Spleen (tissue), 11 donors: ENCODE measurements around the gene AASDHPPT. TPM values are rescaled to one million over a fixed set of nuclear protein-coding genes. Genes with fewer than 3 reads are reported as not detected.

Experiments used
- DNase-seq: peaks from one replicate; pipeline ENCODE4 v3.0.0-alpha.2; 2020
- H3K27ac ChIP-seq, 8 donors: fragments of 200-600 bp; sonication (generic) in 7 of 8; 1 replicate in 4 of 8; 2 replicates in 4 of 8; pipeline versions ENCODE4 v1.5.0 to v1.8.0; 2016 to 2021; ENCODE audit warnings: inconsistent platforms in 4 of 8, mild to moderate bottlenecking in 4 of 8, moderate library complexity in 1 of 8
- H3K27me3 ChIP-seq, 7 donors: fragments of 200-600 bp; sonication (generic) in 6 of 7; replicated peaks in 1 of 7; 1 replicate in 4 of 7; 2 replicates in 3 of 7; pipeline versions ENCODE4 v1.5.0 to v1.8.0; 2016 to 2021; ENCODE audit warnings: inconsistent platforms in 3 of 7, mild to moderate bottlenecking in 1 of 7
- H3K36me3 ChIP-seq, 6 donors: fragments of 200-600 bp; sonication (generic) in 5 of 6; 1 replicate in 4 of 6; 2 replicates in 2 of 6; pipeline versions ENCODE4 v1.5.0 to v1.8.0; 2016 to 2021; ENCODE audit warnings: inconsistent platforms in 2 of 6
- H3K4me1 ChIP-seq, 6 donors: fragments of 200-600 bp; sonication (generic) in 5 of 6; 1 replicate in 3 of 6; 2 replicates in 3 of 6; pipeline versions ENCODE4 v1.5.0 to v1.8.0; 2016 to 2021; ENCODE audit warnings: inconsistent platforms in 3 of 6
- H3K4me3 ChIP-seq, 8 donors: fragments of 200-600 bp; sonication (generic) in 7 of 8; 1 replicate in 4 of 8; 2 replicates in 4 of 8; pipeline versions ENCODE4 v1.5.0 to v1.8.0; 2016 to 2021; ENCODE audit warnings: inconsistent platforms in 4 of 8, mild to moderate bottlenecking in 4 of 8, moderate library complexity in 2 of 8
- H3K9me3 ChIP-seq, 8 donors: fragments of 200-600 bp; sonication (generic) in 7 of 8; 1 replicate in 4 of 8; 2 replicates in 4 of 8; pipeline versions ENCODE4 v1.5.0 to v1.8.0; 2016 to 2021; ENCODE audit warnings: inconsistent platforms in 4 of 8
- CTCF ChIP-seq, 11 experiments: fragments of 200-600 bp in 7 of 11; fragments of 450-650 bp in 4 of 11; sonication (generic) in 4 of 11; IDR thresholded peaks in 8 of 11; conservative IDR thresholded peaks in 3 of 11; 1 replicate in 7 of 11; 2 replicates in 4 of 11; pipeline versions ENCODE4 v1.4.0 to v1.8.0; 2016 to 2021; ENCODE audit warnings: antibody characterized with exemption in 11 of 11, inconsistent platforms in 4 of 11, mild to moderate bottlenecking in 1 of 11
- POLR2A ChIP-seq, 3 donors: fragments of 450-650 bp; IDR thresholded peaks; one replicate each; pipeline ENCODE4 v1.5.1; 2017; ENCODE audit warnings: antibody characterized with exemption in 3 of 3, mild to moderate bottlenecking in 1 of 3
- POLR2AphosphoS5 ChIP-seq, 3 donors: sonication (generic); formaldehyde crosslinking; IDR thresholded peaks; one replicate each; pipeline ENCODE4 v1.5.1; 2017; ENCODE audit warnings: antibody characterized with exemption in 3 of 3
- WGBS, 5 donors: extraction: QIAGEN DNeasy Blood & Tissue Kit in 3 of 5; methylation state at CpG; one replicate each; pipeline versions ENCODE4 v1.1.5 to v1.1.7; 2013 to 2018; 5-methylcytosine and 5-hydroxymethylcytosine counted together
- intact Hi-C: fragments of 100-400 bp; cut with DNase I; formaldehyde crosslinking; loops from one replicate; pipeline ENCODE4 v1.15.0; 2023; ENCODE audit warnings: low total_unique reads
- polyA plus RNA-seq, 3 donors: library from polyadenylated mRNA; stranded (reverse); fragments of 200-250 nt; gene quantifications; one replicate each; pipeline ENCODE4 v1.2.1, GENCODE V29; 2013
- total RNA-seq, 7 donors: library from RNA; depleted of rRNA in 3 of 7; stranded (reverse); fragments of >200 nt in 3 of 7; fragmentation: NEBNext Ultra II Directional in 4 of 7; extraction: Animal tissue kit (Norgen Biotek cat#: 25700) in 4 of 7; gene quantifications; one replicate each; pipeline versions ENCODE4 v1.1.0 to v1.2.1, GENCODE V29; 2016 to 2021
- donor health status: healthy with polysubstance abuse.
- donor health status: DM: no; HTN: no; CAD: no; lungs with moderate emphysema.
- donor health status: DM: no; HTN: no; CAD: no.
- donor health status: Bipolar disorder and iron deficiency.
- donor health status: healthy.
- donor health status: DM: no; HTN: no; CAD: no.
- donor health status: DM: yes; HTN: yes; CAD: no.

The AASDHPPT gene
- total and polyA plus RNA-seq, 10 donors = 12.3 to 53.5 (median 27.4) TPM

- Histone ChIP-seq H3K4me1 (no peaks in the 10 kb centered on the region), H3K4me3 (no peak overlapping the region), H3K36me3 (no peaks in the 10 kb centered on the region), H3K27me3 (peaks cover 0 to 18% (median 0%) of the 10 kb centered on the region in 7 donors), H3K27ac (no peak overlapping the region), H3K9me3 (no peaks in the 10 kb centered on the region)
- intact Hi-C loops = no loop called here
- no peak for TF ChIP-seq CTCF (IDR thresholded peaks at IDR 0.05 in 8 of 11, conservative IDR thresholded peaks at IDR 0.05 in 3 of 11)
- TF ChIP-seq POLR2A (IDR thresholded peaks at IDR 0.05) = no peak
- no peak for TF ChIP-seq POLR2AphosphoS5 (IDR thresholded peaks at IDR 0.05)
- DNase-seq = no peak
- 67 to 82% (median 76%) methylated on average over 3 of the region's 3 CpGs for WGBS, 5 donors
These were observed 45.5 kb upstream of the AASDHPPT start for GRCh38 chr11:106031936-106032335.

GRCh38 chr11:106032861-106033260 is 44.6 kb upstream of the AASDHPPT start:
- Histone ChIP-seq H3K27me3 (peaks cover 0 to 18% (median 0%) of the 10 kb centered on the region in 7 donors), H3K4me1 (no peaks in the 10 kb centered on the region), H3K9me3 (no peaks in the 10 kb centered on the region), H3K27ac (no peak overlapping the region), H3K36me3 (no peaks in the 10 kb centered on the region), H3K4me3 (no peak overlapping the region)
- WGBS, 5 donors = 56 to 94% (median 67%) methylated on average over 2 of the region's 2 CpGs
- intact Hi-C loops = no loop called here
- DNase-seq = no peak
- TF ChIP-seq CTCF (IDR thresholded peaks at IDR 0.05 in 8 of 11, conservative IDR thresholded peaks at IDR 0.05 in 3 of 11) = no peak

GRCh38 chr11:106043540-106043939 is 33.9 kb upstream of the AASDHPPT start:
- no peaks in the 10 kb centered on the region for H3K36me3 ChIP-seq
- H3K4me3 ChIP-seq = no peak overlapping the region
- no peaks in the 10 kb centered on the region for H3K9me3 ChIP-seq
- no peaks in the 10 kb centered on the region for H3K4me1 ChIP-seq
- intact Hi-C loops = no loop called here
- no peak overlapping the region for H3K27ac ChIP-seq
- H3K27me3 ChIP-seq = peaks cover 0 to 4% (median 0%) of the 10 kb centered on the region in 7 donors
- no peak for DNase-seq
- TF ChIP-seq POLR2A (IDR thresholded peaks at IDR 0.05) (no peak), CTCF (IDR thresholded peaks at IDR 0.05 in 8 of 11, conservative IDR thresholded peaks at IDR 0.05 in 3 of 11) (no peak), POLR2AphosphoS5 (IDR thresholded peaks at IDR 0.05) (no peak)

GRCh38 chr11:106047631-106048030 is 29.8 kb upstream of the AASDHPPT start:
- Histone ChIP-seq H3K4me1 (no peaks in the 10 kb centered on the region), H3K4me3 (no peak overlapping the region), H3K27ac (no peak overlapping the region), H3K9me3 (no peaks in the 10 kb centered on the region), H3K36me3 (no peaks in the 10 kb centered on the region), H3K27me3 (peaks cover 0 to 4% (median 0%) of the 10 kb centered on the region in 7 donors)
- no peak for TF ChIP-seq POLR2A (IDR thresholded peaks at IDR 0.05)
- no peak for TF ChIP-seq POLR2AphosphoS5 (IDR thresholded peaks at IDR 0.05)
- no peak for TF ChIP-seq CTCF (IDR thresholded peaks at IDR 0.05 in 8 of 11, conservative IDR thresholded peaks at IDR 0.05 in 3 of 11)
- intact Hi-C loops = no loop called here
- no peak for DNase-seq
